Stimulated activated CD8-positive, alpha-beta memory T cell treated with anti-CD3 and anti-CD28 coated beads, Interleukin-7, amount 100 ng/mL, for 24 hours (primary cell): ENCODE results near the gene HCN1.
"Not testable (repeated sequence)": the region's sequence is repeated elsewhere in the genome, so short reads cannot be mapped to it uniquely, and the experiment has no call there.

Source experiments
- DNase-seq: peaks from one replicate; pipeline ENCODE4 v3.0.0-alpha.2; 2020; ENCODE audit warnings: low read depth

HCN1 gene

DNA sequence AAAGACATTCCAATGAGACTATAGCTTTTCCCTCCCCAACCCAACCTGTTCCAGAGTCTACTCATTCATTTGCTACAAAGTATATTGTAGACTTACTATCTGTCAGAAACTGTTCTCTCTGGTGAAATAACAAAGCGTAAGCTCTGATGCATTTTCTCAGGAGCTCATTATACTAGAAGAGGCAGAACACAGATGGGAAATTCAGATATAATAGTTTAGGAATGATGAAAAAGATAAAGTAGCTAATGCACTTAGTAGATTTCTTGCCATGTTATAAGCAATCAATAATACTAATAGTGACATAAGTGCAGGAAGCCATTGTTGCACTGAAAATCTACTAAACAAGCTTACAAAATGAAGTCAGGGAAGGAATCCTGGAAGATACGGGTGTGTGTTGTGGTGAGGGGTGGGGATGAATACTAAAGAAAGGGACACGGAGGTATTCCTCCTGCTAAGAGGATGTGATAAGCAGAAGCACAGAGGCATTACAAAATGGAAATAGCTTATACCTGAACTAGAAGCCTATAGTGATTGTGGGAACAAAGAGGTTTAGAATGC, 78.2 kb downstream of the HCN1 start:
- DNase-seq: no peak

DNA sequence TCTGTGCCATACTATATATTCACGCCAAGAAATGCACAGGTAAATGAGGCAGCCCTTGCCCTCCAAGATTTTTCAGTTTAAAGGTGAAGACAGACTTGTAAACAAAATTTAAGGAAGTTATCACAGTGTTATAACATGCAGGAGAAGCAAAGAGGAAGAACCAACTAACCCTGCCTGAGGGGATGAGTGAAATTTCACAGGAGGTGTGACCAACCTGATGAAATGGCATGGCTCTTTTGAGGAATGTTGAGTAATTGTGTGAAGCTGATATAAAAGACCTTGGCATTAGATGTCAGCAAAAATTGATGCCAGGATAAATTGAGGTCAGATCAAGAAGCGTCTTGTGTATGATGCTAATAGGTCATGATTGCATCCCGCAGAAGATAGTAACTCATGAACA, 86.5 kb downstream of the HCN1 start:
- DNase-seq: no peak

DNA sequence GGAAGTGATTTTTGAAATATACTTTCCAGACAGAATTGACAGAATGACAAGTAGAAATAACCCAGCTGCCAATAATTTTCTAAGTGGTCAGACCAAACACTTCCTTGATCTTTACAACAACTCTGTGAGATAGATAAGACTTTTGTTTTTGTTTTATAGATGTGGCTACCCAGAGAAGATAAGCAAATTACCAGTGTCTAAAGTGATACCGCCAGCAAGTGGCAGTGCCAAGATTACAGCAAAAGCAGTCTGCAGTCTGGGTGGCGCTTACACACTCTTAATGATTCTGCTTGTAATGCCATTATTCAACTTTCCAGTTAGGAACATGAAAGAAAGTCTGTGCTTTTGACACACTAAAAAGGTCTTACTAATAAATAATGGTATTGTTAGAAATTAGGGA, 92.1 kb downstream of the HCN1 start:
- DNase-seq: no peak

DNA sequence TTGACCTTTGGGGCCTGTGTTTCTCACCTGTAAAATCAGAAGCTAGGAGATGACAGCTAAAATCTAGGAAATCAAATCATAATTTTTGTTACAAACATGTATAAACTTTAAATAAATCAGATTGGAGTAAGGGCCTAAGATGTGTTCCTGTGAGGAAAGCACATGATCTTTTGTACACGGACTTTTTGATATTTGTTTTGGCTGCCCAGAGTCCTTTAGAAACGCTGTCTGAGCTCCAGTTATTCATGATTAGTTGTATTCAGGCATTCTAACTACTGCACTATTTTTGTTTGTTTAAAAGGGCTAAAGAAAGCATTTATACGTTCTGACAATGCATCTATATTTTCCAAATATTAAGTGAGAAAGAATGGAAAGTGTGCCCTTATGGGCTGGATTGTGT, 94.8 kb downstream of the HCN1 start:
- no peak for DNase-seq

DNA sequence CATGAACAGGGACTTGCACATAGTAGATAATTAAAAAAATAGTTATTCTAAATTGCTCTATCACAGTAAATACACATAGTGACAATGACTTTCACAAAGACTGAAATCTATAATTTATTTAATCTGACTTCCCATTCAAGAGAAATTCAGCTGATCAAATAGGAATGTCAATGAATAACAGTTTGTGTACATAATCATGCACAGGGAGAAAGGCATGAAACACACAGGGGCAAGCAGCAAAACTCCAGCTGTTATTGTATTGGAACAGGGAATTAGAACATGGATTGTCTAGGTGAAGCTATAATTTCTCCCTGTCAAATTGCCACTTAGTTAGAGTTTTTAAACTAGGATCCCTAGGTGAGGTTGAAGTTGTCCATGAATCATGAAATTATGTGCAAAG, 99.9 kb downstream of the HCN1 start:
- DNase-seq: no peak

DNA sequence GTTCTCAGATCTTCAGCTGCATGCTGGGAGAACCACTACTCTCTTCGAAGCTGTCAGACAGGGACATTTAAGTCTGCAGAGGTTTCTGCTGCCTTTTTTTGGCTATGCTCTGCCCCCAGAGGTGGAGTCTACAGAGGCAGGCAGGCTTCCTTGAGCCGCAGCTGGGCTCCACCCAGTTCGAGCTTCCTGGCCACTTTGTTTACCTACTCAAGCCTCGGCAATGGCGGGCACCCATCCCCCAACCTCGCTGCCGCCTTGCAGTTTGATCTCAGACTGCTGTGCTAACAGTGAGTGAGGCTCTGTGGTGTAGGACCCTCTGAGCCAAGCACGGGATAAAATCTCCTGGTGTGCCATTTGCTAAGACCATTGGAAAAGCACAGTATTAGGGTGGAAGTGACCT, 110.2 kb downstream of the HCN1 start:
- not testable (repeated sequence) for DNase-seq

DNA sequence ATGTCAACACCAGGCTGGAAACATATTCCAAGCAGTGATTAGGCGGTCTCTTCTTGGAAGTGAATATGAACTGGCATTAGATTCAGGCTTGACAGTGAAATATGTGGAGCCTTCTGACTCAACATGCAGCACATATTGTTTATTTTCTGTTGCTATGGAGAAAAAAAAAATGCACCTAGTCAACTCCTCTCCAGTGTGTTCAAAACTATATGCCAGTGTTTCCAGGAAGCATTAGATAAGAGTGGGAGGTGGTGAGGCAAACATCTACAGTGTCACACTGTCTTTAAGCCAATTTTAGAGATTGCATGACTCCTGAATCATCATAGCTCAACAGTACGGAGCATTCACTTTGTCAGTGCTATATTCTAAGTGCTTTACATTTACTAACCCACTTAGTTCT, 117.9 kb downstream of the HCN1 start:
- no peak for DNase-seq

DNA sequence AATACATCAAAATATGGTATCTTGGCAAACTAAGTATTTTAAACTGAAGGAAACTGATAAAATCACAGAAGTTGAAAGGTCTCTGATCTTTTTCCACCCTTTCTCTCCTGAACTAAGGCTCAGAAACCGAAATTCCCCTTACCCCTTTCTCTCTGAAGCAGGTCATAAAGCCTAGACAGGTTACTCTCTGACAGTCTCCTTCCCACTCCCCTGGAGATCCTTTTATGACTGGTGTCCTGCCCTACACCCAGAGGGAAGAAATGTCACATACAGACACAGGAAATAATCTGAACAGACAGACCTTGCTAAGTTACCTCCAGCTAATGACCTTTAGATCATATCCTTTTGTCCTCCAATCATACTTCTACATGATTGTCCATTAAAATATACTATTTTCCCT, 127.4 kb downstream of the HCN1 start:
- DNase-seq: no peak

DNA sequence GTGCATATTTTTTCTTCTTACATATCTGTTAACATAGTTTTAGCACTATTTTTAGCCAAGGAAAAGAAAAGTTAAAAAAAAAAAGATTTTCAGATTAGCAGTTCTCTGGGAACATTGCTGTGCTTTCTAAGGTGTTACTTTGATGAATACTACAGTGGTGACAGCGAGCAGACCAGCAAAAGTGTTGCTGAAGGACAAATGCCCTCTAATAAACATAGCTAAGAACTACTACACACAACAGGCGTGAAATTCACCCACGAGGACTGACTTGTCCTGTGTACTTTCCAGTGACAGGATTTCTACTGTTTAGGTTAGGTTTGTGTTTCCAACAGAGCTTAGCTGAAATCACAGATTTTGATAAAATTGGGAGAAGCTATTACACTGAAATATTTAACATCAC, 153.8 kb downstream of the HCN1 start:
- no peak for DNase-seq

DNA sequence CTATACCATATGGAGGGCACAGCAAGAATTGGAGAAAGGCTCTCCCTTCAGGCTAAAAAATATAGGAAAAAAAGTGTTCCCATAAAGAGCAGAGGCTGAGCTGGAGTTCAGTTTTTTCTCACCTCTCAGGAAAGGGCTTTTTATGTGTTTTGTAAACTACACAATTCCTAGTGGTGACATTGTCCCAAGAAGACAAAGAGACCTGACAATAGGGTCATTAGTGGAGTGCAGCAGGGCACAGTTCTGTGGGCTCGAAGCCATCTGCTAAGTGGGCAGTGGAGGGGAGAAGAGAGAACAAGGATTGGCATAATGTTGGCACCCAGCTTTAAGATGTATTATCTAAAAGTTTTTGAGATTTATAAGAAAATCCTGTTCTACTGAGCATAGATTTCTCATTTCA, 162.5 kb downstream of the HCN1 start:
- DNase-seq: no peak

DNA sequence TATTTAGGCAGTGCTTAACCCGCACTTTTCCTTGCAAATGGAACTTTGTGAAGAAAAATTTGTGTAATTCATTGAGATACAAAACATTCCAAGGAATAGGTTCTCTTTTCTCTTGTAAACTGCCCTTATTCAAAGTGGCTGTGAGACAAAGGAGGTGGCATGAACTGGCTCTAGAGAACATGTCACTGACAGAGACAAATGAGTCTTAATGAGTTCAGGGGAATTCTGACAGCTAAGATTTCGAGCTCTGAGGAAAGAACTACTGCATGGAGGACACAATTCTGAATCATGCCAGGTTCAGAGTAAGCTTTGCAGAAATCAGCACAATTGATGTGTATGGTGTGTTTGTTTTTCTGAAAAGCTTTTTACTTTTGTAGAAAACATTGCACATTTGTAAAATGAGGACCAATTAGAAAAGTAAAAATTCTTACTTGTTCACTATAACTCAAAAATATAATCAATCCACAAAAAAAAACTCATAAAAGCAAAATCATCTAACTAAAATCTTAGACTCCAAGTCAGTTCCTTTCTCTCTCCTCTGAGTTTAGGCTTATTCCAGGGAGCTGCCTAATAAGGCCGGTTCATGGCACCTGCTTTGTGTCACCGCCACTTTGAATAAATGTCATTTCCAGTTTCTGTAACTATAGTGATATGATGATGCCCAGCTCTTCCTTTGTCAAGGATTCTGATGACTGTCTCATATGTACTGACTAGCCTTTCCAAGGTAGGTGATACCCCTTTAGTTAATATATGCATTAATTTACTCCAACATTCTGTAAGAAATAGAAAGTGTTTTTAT, 163.2 kb downstream of the HCN1 start:
- no peak for DNase-seq

DNA sequence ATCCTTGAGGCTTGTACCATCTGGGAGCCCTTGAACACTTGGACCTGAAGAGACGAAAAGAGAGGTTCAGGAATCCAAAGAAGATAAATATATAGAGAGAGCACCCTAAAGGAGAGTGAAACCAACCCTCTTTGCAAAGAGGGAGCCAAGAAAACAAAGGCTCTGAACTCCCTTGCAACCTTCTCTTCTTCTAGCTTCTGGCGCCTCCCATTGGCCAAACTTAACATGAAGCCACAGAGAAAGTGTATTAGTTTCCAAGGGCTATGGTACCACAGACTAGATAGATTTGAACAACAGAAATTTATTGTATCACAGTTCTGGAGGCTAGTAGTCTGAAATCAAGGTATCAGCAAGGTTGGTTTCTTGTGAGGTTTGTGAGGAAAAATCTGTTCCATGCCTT, 175.1 kb downstream of the HCN1 start:
- DNase-seq: no peak

DNA sequence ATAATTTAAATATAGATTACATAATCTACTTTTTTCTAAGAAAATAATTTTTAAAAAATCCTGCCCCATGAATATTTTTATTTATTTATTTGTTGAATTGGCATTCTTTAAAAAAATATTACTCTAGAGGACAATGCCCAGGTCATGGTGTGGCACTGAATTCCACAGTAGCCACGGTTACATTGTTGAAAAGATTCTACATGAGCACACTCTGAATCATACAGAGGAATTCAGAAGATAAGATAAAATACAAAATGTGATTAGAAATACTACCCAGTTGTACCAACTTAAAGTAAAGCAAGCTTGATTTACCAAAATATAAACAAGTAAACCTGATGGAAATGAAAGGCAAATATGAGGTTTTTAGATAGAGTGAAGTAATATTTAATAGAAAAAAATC, 183.7 kb downstream of the HCN1 start:
- DNase-seq: no peak

DNA sequence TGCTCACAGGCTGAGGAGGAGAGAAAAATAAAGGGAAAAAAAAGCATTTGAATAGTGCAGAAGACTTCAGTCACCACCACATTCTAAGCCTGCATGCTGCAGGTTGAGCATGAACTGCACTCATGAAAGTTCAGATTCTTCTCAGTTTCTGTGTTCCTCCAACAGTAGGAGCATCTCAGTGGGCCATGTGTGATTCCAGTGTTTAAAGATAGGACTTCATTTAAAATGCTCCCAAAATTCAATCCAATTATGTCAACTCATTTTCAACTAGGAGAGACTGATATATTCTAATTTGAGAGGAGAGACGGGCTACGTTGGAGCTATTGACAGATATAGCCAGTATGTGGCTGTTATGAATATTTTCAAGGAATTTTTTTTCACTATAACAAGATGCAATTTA, 186.8 kb downstream of the HCN1 start:
- no peak for DNase-seq

DNA sequence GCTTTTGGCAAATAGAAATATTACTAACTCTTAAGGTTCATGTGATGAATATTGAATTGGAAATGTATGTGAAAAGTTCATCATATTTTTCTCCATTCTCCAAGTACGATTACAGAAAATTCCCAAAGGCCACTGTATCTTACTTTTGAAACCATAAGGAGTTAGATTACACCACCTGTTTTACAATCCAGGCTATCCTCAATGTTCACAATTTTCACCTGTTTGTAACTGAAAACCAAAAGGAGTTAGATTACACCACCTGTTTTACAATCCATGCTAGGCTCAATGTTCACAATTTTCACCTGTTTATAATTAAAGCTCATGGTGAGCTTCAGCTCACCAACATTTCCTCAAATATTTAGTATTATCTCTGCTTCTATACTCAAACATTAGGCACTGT, 188.0 kb downstream of the HCN1 start:
- DNase-seq: no peak

DNA sequence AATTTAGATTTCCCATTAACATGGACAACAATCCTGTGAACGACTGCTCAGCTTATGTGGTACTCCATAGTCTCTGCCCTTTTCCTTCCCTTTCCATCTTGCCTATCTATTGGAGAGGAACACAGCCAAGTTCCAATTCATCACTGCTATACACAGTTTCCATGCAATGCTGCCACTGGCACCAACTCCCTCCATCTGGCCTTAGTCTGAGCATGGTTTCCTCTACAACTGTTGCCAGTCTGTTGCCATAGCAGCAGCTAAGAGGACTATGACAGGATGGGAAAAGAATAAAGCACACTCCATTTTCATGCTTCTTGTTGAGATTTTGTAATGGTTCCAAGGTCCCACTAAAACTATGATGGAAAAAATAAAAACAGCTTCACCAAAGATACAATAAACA, 189.0 kb downstream of the HCN1 start:
- DNase-seq: no peak

DNA sequence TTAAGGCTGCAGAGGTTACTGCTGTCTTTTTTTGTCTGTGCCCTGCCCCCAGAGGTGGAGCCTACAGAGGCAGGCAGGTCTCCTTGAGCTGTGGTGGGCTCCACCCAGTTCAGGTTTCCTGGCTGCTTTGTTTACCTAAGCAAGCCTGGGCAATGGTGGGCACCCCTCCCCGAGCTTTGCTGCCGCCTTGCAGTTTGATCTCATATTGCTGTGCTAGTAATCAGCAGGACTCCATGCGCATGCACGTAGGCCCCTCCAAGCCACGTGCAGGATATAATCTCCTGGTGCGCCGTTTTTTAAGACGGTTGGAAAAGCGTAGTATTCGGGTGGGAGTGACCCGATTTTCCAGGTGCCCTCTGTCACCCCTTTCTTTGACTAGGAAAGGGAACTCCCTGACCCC, 197.2 kb downstream of the HCN1 start:
- not testable (repeated sequence) for DNase-seq

DNA sequence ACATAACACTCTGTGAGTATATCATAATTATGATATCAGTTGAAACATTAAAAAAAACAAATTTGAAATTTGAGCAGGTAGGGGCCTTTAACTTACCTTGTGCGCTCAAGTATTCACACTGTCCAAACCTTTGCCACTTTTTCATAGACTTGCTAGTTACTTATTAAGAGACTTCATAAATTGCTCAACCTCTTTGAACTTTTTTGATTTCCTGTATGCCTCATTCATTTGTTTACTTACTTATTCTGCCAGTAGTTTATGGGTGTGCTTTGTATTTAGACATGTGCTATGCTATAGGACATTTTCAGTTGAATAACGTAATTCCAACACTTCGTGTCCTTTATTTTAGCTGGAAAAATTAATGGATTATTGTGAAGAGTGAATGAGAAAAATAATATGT, 204.8 kb downstream of the HCN1 start:
- DNase-seq: no peak

DNA sequence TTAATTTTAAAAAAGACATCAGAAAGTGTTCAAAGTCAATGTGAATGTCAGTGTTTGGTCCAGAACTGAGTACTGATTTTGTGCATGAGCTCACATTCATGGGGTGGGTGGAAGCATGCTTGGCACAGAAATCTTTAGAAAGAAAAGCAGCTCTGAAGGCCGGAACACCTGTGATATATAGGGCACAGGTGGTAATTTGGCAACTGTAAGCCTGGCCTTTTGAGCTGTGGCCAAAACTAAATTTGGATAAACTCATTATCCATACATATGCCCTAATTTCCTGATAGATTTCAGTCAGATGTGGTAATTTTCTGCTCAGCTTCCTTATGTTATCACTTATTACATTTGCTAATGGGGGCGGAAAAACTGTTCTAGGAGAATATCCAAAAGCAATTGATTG, 211.4 kb downstream of the HCN1 start:
- no peak for DNase-seq

DNA sequence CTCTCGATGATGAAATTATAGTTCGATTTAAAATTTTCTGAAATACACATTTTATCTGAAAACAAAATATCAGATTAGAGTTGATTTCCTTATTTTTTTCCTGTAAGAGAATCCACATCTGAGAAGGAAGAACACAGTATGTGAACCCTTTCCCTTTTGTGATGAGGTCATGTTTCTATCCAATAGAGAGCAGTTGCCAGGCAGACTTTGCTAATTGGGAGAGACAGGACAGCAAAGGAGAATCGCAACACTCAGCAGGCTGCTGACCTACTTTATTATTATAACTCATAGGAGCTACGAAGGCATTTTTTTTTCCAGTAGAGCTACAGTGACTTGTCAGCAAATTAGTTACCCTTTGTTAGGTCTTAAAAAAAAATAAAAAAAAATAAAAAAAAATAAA, 242.1 kb downstream of the HCN1 start:
- no peak for DNase-seq

DNA sequence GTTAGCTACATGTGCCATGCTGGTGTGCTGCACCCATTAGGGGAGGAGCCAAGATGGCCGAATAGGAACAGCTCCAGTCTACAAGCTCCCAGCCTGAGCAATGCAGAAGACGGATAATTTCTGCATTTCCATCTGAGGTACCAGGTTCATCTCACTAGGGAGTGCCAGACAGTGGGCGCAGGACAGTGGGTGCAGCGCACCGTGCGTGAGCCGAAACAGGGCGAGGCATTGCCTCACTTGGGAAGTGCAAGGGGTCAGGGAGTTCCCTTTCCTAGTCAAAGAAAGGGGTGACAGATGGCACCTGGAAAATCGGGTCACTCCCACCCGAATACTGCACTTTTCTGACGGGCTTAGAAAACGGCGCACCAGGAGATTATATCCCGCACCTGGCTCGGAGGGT, 251.3 kb downstream of the HCN1 start:
- not testable (repeated sequence) for DNase-seq

DNA sequence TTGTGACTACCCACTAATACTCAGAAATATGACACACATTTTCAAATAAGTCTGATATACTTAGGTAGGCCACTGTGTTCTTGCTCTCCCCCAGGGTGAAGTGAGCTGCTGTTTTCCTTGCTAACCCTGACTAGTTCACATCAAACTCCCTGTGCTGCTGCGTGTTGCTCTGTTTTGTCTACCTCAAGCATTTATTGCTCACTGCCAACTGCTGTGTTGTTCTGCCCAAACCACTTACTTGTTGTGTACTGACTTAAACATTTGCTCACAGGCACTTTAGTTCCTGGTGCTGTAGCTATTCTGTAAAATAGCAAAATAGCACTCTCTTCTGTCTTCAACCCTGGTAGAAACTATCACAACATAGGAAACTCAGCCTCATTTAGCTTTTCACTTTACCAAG, 255.7 kb downstream of the HCN1 start:
- no peak for DNase-seq

DNA sequence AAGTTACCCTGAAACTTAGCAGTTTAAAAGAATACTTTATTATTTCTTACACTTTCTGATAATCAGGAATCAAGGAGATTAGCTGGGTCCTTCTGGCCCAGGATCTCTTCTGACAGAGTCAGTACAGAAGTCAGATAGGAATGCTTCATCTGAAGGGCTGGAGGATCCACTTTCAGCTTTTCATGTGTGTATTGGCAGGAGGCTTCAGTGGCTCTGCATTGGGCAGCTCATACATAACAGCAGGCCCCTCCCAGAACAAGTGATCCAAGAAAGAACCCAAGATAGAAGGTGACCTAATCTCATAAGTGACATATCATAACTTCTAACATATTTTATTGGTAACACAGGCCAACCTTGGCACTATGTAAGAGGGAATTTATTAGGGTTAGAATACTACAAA, 258.4 kb downstream of the HCN1 start:
- no peak for DNase-seq

DNA sequence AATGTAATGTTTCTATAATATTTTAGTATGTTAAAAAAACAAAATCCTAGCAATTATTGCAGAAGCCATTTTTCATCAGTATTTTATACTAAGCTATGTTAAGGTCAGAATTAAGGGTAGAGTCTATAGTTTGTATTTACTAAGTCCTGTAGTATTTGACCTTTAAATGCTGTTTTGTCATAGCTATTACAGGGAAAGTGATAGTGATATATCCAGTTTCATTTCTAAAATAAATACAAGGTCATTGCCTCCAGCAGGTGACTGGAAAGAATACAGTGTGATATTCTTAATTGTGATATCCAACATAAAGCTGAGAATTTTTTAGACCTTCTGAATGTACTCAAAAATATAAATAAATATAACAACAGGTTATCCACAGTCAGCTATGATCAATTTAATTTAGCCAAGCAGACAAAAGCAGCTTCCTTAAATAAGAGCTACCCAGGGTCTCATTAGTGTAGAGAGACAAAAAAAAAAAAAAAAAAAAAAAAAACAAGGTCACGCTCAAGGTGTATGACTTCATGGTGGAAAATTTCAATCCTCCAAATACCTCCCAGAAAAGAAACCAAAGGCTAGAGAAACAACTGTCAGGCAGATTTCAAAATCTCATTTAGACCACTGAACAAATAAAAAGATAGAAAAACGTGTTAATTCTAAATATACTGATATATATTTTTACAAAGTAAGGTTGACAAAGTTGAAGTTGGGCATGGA, 278.7 kb downstream of the HCN1 start:
- no peak for DNase-seq
